SK-N-SH (cell line): ENCODE data around the gene GPR146.

Experiments
- CHD2 ChIP-seq: fragments of 150-350 bp; IDR thresholded peaks from 2 replicates; pipeline ENCODE4 v1.6.1; 2018; ENCODE audit warnings: low read length; ENCODE audit not compliant: partially characterized antibody
- ELF1 ChIP-seq: IDR thresholded peaks from 2 replicates; pipeline ENCODE4 v1.4.0; 2012
- EP300 ChIP-seq, 2 experiments: IDR thresholded peaks; 2 replicates each; pipeline versions ENCODE4 v1.4.0 to v1.6.1; 2012; ENCODE audit warnings: borderline replicate concordance in 1 of 2, low read depth in 1 of 2, low read length in 1 of 2
- EZH2phosphoT487 ChIP-seq: fragments of 200-600 bp; sonication (generic); IDR thresholded peaks from 2 replicates; pipeline ENCODE4 v1.6.1; 2017; ENCODE audit warnings: low read depth, mixed run types, mild to moderate bottlenecking, antibody characterized with exemption, moderate library complexity, borderline replicate concordance
- FOSL2 ChIP-seq: IDR thresholded peaks from 2 replicates; pipeline ENCODE4 v1.4.0; 2012; ENCODE audit warnings: low read depth, mild to moderate bottlenecking, moderate library complexity, borderline replicate concordance
- GABPA ChIP-seq: IDR thresholded peaks from 2 replicates; pipeline ENCODE4 v1.4.0; 2012; ENCODE audit warnings: low read depth, mild to moderate bottlenecking
- NRF1 ChIP-seq: IDR thresholded peaks from 2 replicates; pipeline ENCODE4 v1.6.1; 2012; ENCODE audit warnings: low read depth, mild to moderate bottlenecking, low read length
- RAD21 ChIP-seq: IDR thresholded peaks from 2 replicates; pipeline ENCODE4 v1.6.1; 2012; ENCODE audit warnings: mild to moderate bottlenecking, low read length
- SIN3A ChIP-seq: IDR thresholded peaks from 2 replicates; pipeline ENCODE4 v1.6.1; 2012; ENCODE audit warnings: low read depth, mild to moderate bottlenecking, low read length, moderate library complexity, borderline replicate concordance
- YY1 ChIP-seq: IDR thresholded peaks from 2 replicates; pipeline ENCODE4 v1.4.0; 2012; ENCODE audit warnings: low read depth, mild to moderate bottlenecking
- TF ChIP-seq, protein P1 (sequence below): fragments of 200-600 bp; sonication (generic); IDR thresholded peaks from 2 replicates; pipeline ENCODE4 v1.6.1; 2017; ENCODE audit warnings: antibody characterized with exemption, mild to moderate bottlenecking, moderate library complexity

- TF ChIP-seq YY1 (no peak), ELF1 (no peak), EZH2phosphoT487 (no peak), NRF1 (no peak), CHD2 (no peak), FOSL2 (no peak), EP300 (IDR thresholded peaks at IDR 0.05; ENCODE audit: borderline replicate concordance in 1 of 2, low read depth in 1 of 2, low read length in 1 of 2) (no peak), RAD21 (no peak), SIN3A (no peak), GABPA (no peak)
- TF ChIP-seq, protein P1, sequence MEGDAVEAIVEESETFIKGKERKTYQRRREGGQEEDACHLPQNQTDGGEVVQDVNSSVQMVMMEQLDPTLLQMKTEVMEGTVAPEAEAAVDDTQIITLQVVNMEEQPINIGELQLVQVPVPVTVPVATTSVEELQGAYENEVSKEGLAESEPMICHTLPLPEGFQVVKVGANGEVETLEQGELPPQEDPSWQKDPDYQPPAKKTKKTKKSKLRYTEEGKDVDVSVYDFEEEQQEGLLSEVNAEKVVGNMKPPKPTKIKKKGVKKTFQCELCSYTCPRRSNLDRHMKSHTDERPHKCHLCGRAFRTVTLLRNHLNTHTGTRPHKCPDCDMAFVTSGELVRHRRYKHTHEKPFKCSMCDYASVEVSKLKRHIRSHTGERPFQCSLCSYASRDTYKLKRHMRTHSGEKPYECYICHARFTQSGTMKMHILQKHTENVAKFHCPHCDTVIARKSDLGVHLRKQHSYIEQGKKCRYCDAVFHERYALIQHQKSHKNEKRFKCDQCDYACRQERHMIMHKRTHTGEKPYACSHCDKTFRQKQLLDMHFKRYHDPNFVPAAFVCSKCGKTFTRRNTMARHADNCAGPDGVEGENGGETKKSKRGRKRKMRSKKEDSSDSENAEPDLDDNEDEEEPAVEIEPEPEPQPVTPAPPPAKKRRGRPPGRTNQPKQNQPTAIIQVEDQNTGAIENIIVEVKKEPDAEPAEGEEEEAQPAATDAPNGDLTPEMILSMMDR, result no peak
Measured at GRCh38 chr7:1087465-1087814, 43.1 kb downstream of the GPR146 start.
